ENCODE measurements around the gene PTPRT. TPM values are rescaled to one million over a fixed set of nuclear protein-coding genes. Genes with fewer than 3 reads are reported as not detected.

The PTPRT gene
- total RNA-seq, 1 experiment from 2014 or later = 0.13 TPM

DNA sequence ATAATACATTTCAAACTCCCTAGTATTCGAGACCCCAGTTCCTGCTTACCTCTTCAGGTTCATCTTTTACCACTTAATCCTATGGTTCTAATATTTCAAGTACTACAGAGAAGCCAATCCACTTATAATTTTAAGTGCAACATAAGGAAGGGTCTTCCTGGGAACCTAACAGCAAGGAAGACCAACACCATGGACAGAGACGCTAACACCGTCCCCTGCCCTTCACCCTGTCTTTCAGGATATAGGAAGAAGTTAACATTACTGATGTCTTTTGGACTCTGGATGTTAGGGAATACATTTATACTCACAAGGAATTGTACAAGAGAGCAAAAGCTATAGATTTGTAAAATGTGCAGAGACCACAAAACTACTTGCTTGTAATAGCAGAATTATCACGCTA lies 1006.6 kb downstream of the PTPRT start:
- Histone ChIP-seq H3K23ac (ENCODE audit: insufficient read length, low read depth, low read length) (no peak overlapping the region), H3T11ph (ENCODE audit: low read length) (no peak overlapping the region), H3K23me2 (ENCODE audit: insufficient read length, low read depth, low read length, poor library complexity, severe bottlenecking) (no peaks in the 10 kb centered on the region), H3K4ac (ENCODE audit: low read depth, low read length) (no peak overlapping the region), H2BK120ac (ENCODE audit: low read depth, low read length, poor library complexity, severe bottlenecking) (no peak overlapping the region), H2BK20ac (ENCODE audit: low read depth, low read length, poor library complexity, severe bottlenecking) (no peak overlapping the region), H4K91ac (ENCODE audit: insufficient read length, low read depth, low read length) (no peak overlapping the region), H3K14ac (ENCODE audit: insufficient read depth, low read length) (no peak overlapping the region), H4K20me1 (ENCODE audit: control insufficient read depth, insufficient read depth, insufficient read length) (no peaks in the 10 kb centered on the region), H3K79me2 (ENCODE audit: insufficient read depth, low read length) (no peaks in the 10 kb centered on the region), H3K4me2 (ENCODE audit: insufficient read depth, insufficient read length, low read length) (no peak overlapping the region), H3K79me1 (ENCODE audit: insufficient read depth, low read depth, low read length, poor library complexity, severe bottlenecking) (no peaks in the 10 kb centered on the region), H3K9me3 (ENCODE audit: control insufficient read depth, low read depth, low read length) (peaks cover 5% of the 10 kb centered on the region), H3K4me1 (ENCODE audit: insufficient read depth, low read length) (no peaks in the 10 kb centered on the region), H2BK5ac (ENCODE audit: insufficient read length, low read length) (no peak overlapping the region), H3K27me3 (ENCODE audit: insufficient read depth, low read length) (0 out of 2 replicates have a peak, but pooled peaks cover 2% of the 10 kb centered on the region), H3K9ac (ENCODE audit: extremely low read depth, insufficient read length, low read length) (no peak overlapping the region), H3K18ac (ENCODE audit: insufficient read length, low read depth, low read length) (no peak overlapping the region), H4K8ac (replicated peaks; ENCODE audit: insufficient read length, low read depth, low read length) (no peak overlapping the region), H3K56ac (ENCODE audit: insufficient read length, low read depth, low read length) (no peak overlapping the region), H2AFZ (ENCODE audit: low read length) (no peak overlapping the region), H3K27ac (ENCODE audit: insufficient read length, low read depth, low read length) (no peak overlapping the region), H4K5ac (ENCODE audit: insufficient read length, low read depth, low read length) (no peak overlapping the region), H2BK15ac (ENCODE audit: low read depth, low read length) (no peak overlapping the region), H2AK5ac (ENCODE audit: insufficient read length, low read length) (no peak overlapping the region), H2BK12ac (ENCODE audit: insufficient read length, low read depth, low read length) (no peak overlapping the region)
- DNase-seq = no peak
- peaks cover 50% of the 10 kb centered on the region for H3K27me3 Mint-ChIP-seq (ENCODE audit: low read depth)
- no peaks in the 10 kb centered on the region for H3K36me3 Mint-ChIP-seq (ENCODE audit: insufficient read depth in 1 of 3, low read depth in 3 of 3)
- no peak overlapping the region for H3K27ac Mint-ChIP-seq
- no peaks in the 10 kb centered on the region for H3K9me3 Mint-ChIP-seq
- H3K4me1 Mint-ChIP-seq = no peaks in the 10 kb centered on the region
- WGBS (ENCODE audit: extremely low coverage, insufficient read length, low lambda C conversion rate) = no CpG with 5 or more reads among the region's 4 CpGs
- TF ChIP-seq, protein P1, sequence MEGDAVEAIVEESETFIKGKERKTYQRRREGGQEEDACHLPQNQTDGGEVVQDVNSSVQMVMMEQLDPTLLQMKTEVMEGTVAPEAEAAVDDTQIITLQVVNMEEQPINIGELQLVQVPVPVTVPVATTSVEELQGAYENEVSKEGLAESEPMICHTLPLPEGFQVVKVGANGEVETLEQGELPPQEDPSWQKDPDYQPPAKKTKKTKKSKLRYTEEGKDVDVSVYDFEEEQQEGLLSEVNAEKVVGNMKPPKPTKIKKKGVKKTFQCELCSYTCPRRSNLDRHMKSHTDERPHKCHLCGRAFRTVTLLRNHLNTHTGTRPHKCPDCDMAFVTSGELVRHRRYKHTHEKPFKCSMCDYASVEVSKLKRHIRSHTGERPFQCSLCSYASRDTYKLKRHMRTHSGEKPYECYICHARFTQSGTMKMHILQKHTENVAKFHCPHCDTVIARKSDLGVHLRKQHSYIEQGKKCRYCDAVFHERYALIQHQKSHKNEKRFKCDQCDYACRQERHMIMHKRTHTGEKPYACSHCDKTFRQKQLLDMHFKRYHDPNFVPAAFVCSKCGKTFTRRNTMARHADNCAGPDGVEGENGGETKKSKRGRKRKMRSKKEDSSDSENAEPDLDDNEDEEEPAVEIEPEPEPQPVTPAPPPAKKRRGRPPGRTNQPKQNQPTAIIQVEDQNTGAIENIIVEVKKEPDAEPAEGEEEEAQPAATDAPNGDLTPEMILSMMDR (conservative IDR thresholded peaks at IDR 0.05) = no peak
- H3K4me3 Mint-ChIP-seq = no peak overlapping the region
